Retinal pigment epithelial cell (primary cell): ENCODE data around the gene GOLGA8T.
"Not testable (repeated sequence)": the region's sequence is repeated elsewhere in the genome, so short reads cannot be mapped to it uniquely, and the experiment has no call there.

Source experiments
- DNase-seq: peaks from one replicate; pipeline ENCODE4 v3.0.0-alpha.2; 2010; ENCODE audit warnings: low read depth
- H3K4me3 ChIP-seq: 2 replicates; pipeline ENCODE4 v1.5.1; 2011; ENCODE audit warnings: mild to moderate bottlenecking, low read length, control low read depth, moderate library complexity

Gene GOLGA8T

DNA sequence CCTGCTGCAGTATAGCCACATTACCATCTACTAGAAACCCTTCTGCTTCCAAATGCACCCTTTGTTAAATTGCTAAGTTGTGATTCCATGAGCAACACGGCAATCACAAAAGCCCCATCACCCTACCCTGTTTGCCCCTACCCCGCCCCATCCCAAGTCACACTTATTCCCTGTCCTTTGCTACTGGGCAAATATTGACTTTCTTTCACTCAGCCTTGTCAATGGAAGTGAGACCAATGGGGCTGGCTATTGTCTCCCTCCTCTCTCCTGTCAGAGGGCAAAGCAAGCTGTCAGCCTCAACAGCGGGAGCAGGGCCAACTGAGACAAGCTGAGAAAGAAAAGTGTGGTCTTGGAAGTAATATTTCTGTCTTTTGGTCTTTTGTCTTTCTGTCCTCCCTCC is 52.6 kb downstream of the GOLGA8T start:
- H3K4me3 ChIP-seq, DNase-seq: not testable (repeated sequence)

DNA sequence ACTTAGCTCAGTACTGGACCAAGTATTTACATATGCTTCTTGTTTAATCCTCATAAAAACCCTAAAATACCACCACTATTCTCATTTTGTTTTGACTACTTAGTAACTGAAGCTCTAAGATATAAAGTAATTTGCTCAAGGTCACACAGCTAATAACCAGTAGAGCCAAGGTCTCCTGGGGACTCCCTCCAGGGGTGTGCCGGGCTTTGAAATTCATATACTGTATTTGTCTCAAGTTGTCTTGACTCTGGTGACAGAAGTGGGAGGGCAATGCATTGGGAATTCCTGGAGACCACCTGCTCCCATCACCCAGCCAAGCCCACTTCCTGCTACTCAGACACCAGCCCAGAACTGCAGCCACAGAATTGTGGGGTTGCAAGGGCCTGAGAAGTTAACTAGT is 54.9 kb downstream of the GOLGA8T start:
- not testable (repeated sequence) for DNase-seq, H3K4me3 ChIP-seq

DNA sequence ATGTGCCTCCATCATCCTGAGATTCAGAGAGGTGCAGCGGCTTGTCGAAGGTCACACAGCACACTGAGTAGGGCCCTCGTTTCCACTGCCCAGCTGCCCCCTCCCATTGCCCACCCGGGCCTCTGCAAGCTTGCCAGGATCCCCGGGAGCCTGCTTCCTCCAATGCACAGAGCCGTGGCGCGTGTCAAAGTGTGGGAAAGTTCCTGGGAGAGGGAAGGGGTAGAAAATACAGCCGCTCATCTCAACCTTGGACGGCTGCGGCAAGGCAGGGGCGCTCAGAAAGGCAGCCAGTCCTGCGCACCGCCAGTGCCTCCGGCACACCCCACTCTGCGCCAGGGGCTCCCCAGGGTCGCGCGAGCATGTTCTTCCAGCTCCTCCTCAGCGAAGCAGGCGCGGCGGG is 56.3 kb downstream of the GOLGA8T start:
- not testable (repeated sequence) for H3K4me3 ChIP-seq, DNase-seq

DNA sequence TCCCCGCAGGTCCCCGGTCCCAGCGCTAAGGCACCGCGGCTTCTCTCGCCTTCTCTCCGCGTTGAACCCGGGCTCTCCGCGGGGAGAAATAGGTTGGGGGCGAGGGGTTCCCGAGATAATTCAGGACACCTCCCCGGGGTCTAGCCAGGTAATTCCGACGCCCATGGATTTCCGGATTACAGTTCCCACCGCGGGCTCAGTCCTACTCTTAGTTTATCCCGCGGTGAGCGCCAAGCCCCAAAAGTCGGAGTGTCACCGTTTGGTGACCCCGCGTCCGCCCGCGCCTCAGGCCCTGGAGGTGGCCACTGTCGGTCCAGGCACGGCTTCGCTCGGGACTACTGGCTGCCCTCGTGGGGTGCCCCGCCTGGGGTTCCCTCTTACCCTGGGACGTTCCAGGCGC is 56.8 kb downstream of the GOLGA8T start:
- DNase-seq, H3K4me3 ChIP-seq: not testable (repeated sequence)

DNA sequence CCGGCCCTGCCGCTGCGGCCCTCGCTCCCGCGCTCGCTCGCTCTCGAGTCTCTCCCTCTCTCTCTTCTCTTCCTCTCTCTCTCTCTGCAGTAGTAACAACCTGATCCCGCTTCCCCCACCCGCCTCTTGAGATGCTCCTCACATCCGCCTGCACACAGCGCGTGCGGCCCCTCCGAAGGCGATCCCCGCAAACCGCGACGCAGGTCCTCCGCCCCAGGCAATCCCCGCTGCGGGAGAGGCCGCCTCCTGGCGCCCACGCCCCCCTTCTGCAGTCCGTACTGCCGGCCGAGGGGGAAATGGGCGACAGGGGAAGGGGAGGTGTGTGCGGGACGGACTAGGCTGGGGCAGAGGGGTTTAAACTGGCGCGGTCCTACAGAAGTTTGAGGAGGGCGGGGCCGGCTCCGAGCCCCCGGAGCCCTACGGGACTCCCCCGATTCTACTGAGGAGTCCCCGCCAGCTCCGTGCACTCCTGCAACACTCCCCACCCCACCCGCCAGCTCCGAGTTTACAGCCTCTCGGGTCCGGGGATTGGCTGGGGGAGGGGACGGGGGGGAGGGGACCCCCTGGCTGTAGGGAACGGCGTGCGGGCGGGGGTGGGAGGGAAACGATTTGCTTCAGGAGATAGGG is 57.4 kb downstream of the GOLGA8T start:
- H3K4me3 ChIP-seq, result not testable (repeated sequence)

DNA sequence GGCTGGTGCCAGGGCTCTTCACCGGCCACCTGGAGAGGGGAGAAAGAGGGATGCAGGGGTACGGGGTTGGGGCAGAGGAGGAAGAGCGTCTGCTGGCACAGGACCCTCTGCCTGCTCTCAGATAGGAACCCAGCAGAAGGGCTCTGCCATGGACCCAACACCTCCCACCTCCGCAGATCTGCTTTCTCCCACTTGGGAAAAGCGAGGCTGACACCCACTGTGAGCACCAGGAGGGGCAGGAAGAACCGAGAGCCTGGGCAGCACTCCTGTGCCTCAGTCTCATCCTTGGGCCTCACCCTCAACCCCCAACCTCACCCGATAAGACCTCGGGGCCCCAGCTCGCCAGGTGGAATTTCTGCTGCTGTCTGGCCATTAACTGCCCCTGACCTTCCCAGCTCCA is 58.0 kb downstream of the GOLGA8T start:
- DNase-seq, H3K4me3 ChIP-seq: not testable (repeated sequence)

More for the DNA sequence above, 57.4 kb downstream of the GOLGA8T start:
- not testable (repeated sequence) for DNase-seq
